ENCODE results near the gene PI16.

The PI16 gene, protein sequence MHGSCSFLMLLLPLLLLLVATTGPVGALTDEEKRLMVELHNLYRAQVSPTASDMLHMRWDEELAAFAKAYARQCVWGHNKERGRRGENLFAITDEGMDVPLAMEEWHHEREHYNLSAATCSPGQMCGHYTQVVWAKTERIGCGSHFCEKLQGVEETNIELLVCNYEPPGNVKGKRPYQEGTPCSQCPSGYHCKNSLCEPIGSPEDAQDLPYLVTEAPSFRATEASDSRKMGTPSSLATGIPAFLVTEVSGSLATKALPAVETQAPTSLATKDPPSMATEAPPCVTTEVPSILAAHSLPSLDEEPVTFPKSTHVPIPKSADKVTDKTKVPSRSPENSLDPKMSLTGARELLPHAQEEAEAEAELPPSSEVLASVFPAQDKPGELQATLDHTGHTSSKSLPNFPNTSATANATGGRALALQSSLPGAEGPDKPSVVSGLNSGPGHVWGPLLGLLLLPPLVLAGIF

GRCh38 chr6:36954262-36954931, at the start of gene PI16:
Gene PI16 (plus strand): TSS chr6:36954738. CDS start chr6:36954761, 23 bp downstream.
- Mint-ChIP-seq H3K27ac (peak within 1 kb of the TSS; percentile 29), H3K4me1 (peaks cover 30% of the 10 kb centered on the region), H3K4me3 (no peak within 1 kb of the TSS), H3K27me3 (peaks cover 2% of the 10 kb centered on the region), H3K36me3 (ENCODE audit: low read depth) (no peaks in the 10 kb centered on the region), H3K9me3 (no peaks in the 10 kb centered on the region)
- DNase-seq (no peak), ATAC-seq (peak; percentile 68)

DNA sequence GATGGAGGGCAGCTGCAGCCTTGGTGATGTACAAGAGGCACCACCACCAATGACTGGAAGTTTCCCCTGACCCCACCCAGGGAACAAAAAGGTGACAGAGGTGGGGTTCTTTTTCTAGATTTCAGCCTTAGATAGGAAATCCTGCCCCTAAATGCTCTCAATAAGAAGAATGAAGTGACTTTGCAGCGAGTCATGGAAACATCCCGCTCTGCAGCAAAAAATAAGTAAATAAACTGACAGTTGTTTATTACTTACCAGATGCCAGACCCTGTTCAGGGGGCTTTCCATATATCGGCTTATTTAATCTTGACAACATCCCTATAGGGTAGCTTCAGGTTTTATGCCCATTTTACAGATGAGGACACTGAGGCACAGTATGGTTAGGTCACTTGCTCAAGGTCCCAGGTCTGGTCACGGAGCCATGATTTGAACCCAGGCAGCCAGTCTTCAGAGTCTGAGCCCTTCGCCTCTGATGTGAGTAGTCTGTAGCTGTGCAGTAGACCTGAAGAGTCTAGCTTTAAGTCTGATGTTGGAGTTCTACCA, 49.6 kb upstream of the PI16 start:
- no peaks in the 10 kb centered on the region for H3K9me3 Mint-ChIP-seq
- no peaks in the 10 kb centered on the region for H3K27me3 Mint-ChIP-seq
- H3K36me3 Mint-ChIP-seq (ENCODE audit: low read depth), result peaks cover 34% of the 10 kb centered on the region
- H3K4me1 Mint-ChIP-seq, result no peaks in the 10 kb centered on the region
- ATAC-seq, result no peak
- H3K4me3 Mint-ChIP-seq, result no peak overlapping the region
- DNase-seq, result no peak
- no peak overlapping the region for H3K27ac Mint-ChIP-seq

GRCh38 chr6:36906539-36907325, 47.8 kb upstream of the PI16 start:
- no peak overlapping the region for H3K4me3 Mint-ChIP-seq
- no peak overlapping the region for H3K27ac Mint-ChIP-seq
- H3K4me1 Mint-ChIP-seq, result peaks cover 7% of the 10 kb centered on the region
- no peaks in the 10 kb centered on the region for H3K9me3 Mint-ChIP-seq
- peaks cover 36% of the 10 kb centered on the region for H3K36me3 Mint-ChIP-seq (ENCODE audit: low read depth)
- no peaks in the 10 kb centered on the region for H3K27me3 Mint-ChIP-seq
- no peak for ATAC-seq
- DNase-seq, result no peak

GRCh38 chr6:36907781-36908180, 46.8 kb upstream of the PI16 start:
- H3K4me3 Mint-ChIP-seq, result no peak overlapping the region
- peaks cover 18% of the 10 kb centered on the region for H3K4me1 Mint-ChIP-seq
- DNase-seq, result no peak
- no peaks in the 10 kb centered on the region for H3K9me3 Mint-ChIP-seq
- ATAC-seq, result no peak
- H3K27me3 Mint-ChIP-seq, result no peaks in the 10 kb centered on the region
- H3K27ac Mint-ChIP-seq, result no peak overlapping the region
- peaks cover 30% of the 10 kb centered on the region for H3K36me3 Mint-ChIP-seq (ENCODE audit: low read depth)

GRCh38 chr6:36908747-36909146, 45.8 kb upstream of the PI16 start:
- ATAC-seq (no peak), DNase-seq (no peak)
- Mint-ChIP-seq H3K27ac (no peak overlapping the region), H3K27me3 (no peaks in the 10 kb centered on the region), H3K4me1 (peaks cover 27% of the 10 kb centered on the region), H3K9me3 (no peaks in the 10 kb centered on the region), H3K36me3 (ENCODE audit: low read depth) (peaks cover 25% of the 10 kb centered on the region), H3K4me3 (no peak overlapping the region)

GRCh38 chr6:36912030-36912454, 42.5 kb upstream of the PI16 start:
- peaks cover 26% of the 10 kb centered on the region for H3K36me3 Mint-ChIP-seq (ENCODE audit: low read depth)
- H3K9me3 Mint-ChIP-seq, result no peaks in the 10 kb centered on the region
- peak; percentile 20 for DNase-seq

DNA sequence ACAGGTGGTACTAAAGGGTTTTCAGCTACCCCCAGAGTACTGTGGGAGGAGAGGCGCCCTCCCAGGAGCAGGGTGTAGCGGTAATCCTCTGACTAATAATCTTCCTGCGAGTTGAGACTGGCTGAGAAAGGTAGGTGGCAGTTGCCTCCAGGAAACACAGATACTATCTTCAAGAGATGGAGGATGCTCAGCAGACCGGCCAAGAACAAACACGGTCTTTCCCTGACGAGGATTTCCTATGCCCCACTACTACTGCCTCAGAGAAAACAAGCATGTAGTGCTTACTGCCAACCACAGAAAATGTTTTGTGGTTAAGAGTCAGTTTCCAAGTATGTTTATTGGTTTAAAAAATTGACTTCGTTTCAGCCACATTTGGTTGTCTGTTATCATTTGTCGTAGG, 42.0 kb upstream of the PI16 start:
- Mint-ChIP-seq H3K4me1 (peaks cover 45% of the 10 kb centered on the region), H3K9me3 (no peaks in the 10 kb centered on the region)

More at GRCh38 chr6:36912030-36912454, 42.5 kb upstream of the PI16 start:
- Mint-ChIP-seq H3K27ac (peak overlapping the region; percentile 89), H3K4me1 (peaks cover 45% of the 10 kb centered on the region), H3K4me3 (peak overlapping the region; percentile 49), H3K27me3 (no peaks in the 10 kb centered on the region)
- peak; percentile 44 for ATAC-seq

DNA sequence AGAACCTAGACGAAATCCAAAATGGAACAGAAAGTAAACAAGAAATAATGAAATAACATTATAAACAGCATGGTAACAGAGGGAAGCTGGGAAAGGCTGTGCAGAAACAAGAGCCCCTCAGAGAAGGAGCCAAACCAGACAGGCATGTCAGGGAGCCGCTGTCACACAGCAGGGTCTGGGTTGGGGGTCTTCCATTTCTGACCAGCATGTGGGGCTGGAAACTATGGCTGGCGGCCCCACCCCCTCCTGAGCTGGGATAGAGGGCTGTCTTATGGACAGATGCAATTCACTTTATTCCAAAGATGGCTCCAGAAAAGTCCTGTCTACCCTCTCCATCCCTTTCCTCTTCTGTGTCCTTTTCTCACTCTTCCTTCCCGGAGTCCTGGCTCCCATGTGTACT, 41.5 kb upstream of the PI16 start:
- ATAC-seq (no peak), DNase-seq (no peak)
- Mint-ChIP-seq H3K36me3 (ENCODE audit: low read depth) (peaks cover 25% of the 10 kb centered on the region), H3K9me3 (no peaks in the 10 kb centered on the region), H3K27ac (peak overlapping the region; percentile 89), H3K4me1 (peaks cover 45% of the 10 kb centered on the region), H3K4me3 (peak overlapping the region; percentile 49), H3K27me3 (no peaks in the 10 kb centered on the region)

More for the DNA sequence above, 42.0 kb upstream of the PI16 start:
- H3K36me3 Mint-ChIP-seq (ENCODE audit: low read depth), result peaks cover 25% of the 10 kb centered on the region
- ATAC-seq (peak; percentile 95), DNase-seq (peak; percentile 51)
- peak overlapping the region; percentile 89 for H3K27ac Mint-ChIP-seq
- peak overlapping the region; percentile 49 for H3K4me3 Mint-ChIP-seq
- H3K27me3 Mint-ChIP-seq, result no peaks in the 10 kb centered on the region

DNA sequence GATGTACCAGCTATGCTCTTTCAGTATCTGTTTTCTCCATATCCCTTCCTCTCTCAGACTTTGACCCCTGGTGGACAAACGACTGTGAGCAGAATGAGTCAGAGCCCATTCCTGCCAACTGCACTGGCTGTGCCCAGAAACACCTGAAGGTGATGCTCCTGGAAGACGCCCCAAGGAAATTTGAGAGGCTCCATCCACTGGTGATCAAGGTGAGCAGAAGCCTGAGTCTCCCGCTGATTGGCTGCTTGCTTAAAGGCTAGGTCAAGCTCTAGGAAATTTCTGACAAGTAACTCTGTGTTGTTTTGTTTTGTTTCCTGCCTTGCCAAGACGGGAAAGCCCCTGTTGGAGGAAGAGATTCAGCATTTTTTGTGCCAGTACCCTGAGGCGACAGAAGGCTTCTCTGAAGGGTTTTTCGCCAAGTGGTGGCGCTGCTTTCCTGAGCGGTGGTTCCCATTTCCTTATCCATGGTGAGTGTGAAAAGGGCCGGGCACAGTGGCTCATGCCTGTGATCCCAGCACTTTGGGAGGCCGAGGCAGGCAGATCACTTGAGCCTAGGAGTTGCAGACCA, 40.2 kb upstream of the PI16 start:
- H3K4me1 Mint-ChIP-seq, result peaks cover 45% of the 10 kb centered on the region
- DNase-seq (no peak), ATAC-seq (no peak)
- no peaks in the 10 kb centered on the region for H3K9me3 Mint-ChIP-seq
- peaks cover 25% of the 10 kb centered on the region for H3K36me3 Mint-ChIP-seq (ENCODE audit: low read depth)
- peak overlapping the region; percentile 31 for H3K27ac Mint-ChIP-seq
- H3K27me3 Mint-ChIP-seq, result no peaks in the 10 kb centered on the region
- H3K4me3 Mint-ChIP-seq, result peak overlapping the region; percentile 8

DNA sequence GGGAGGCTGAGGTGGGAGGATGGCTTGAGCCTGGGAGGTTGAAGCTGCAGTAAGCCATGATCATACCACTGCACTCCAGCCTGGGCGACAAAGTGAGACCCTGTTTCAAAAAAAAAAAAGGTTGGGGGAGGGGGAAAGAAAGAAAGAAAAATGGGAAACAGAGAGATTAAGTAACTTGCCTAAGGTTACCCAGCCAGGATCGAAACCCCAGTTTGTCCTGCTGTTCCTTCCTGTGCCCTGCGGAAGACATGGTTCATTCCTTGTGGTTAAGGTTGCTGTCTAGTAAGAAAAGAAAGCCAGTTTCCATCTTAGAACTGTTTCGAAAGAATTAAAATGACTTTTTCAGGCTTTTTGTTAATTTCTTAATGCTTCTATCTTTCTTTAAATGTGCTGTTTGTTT, 38.9 kb upstream of the PI16 start:
- no peak overlapping the region for H3K27ac Mint-ChIP-seq
- ATAC-seq, result no peak
- no peak overlapping the region for H3K4me3 Mint-ChIP-seq
- peaks cover 32% of the 10 kb centered on the region for H3K36me3 Mint-ChIP-seq (ENCODE audit: low read depth)
- no peaks in the 10 kb centered on the region for H3K9me3 Mint-ChIP-seq
- DNase-seq, result no peak
- peaks cover 45% of the 10 kb centered on the region for H3K4me1 Mint-ChIP-seq
- no peaks in the 10 kb centered on the region for H3K27me3 Mint-ChIP-seq

- Mint-ChIP-seq H3K9me3 (no peaks in the 10 kb centered on the region), H3K4me3 (no peak overlapping the region), H3K4me1 (peaks cover 41% of the 10 kb centered on the region), H3K27ac (no peak overlapping the region), H3K27me3 (no peaks in the 10 kb centered on the region), H3K36me3 (ENCODE audit: low read depth) (peaks cover 35% of the 10 kb centered on the region)
- ATAC-seq (no peak), DNase-seq (no peak)
Measured at GRCh38 chr6:36916126-36916525, 38.4 kb upstream of the PI16 start.

DNA sequence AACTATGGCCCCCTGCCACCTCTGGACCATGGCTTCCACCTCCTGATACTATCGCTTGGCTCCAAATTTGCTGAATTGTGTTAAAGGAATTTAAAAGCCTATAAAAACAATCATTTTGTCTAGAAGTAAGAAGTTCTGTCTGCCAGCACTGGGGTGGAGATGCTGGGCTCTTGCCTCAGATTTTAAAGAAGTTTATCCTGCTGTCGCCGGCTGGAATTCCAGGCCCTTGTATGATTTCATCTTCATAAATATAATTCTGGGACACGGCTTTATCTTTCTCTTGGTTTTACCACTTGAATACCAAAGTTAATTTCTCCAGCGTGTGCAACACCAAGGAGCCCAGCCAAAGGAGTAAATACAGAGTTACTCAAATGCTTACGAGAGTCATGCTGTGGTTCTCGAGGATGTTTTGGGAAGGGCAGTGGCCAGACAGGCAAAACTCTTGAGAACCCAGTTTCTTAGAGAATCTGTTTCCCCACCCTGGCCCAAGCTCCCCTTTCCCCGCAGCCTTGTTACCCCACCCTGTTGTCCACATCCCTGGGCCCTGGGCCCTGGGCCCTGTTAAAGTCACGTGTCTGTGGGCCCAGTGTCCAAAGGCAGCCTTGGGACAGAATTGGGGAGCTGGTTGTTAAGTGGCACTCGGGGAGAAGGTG, 36.9 kb upstream of the PI16 start:
- H3K36me3 Mint-ChIP-seq (ENCODE audit: low read depth), result peaks cover 32% of the 10 kb centered on the region
- ATAC-seq (no peak), DNase-seq (no peak)

DNA sequence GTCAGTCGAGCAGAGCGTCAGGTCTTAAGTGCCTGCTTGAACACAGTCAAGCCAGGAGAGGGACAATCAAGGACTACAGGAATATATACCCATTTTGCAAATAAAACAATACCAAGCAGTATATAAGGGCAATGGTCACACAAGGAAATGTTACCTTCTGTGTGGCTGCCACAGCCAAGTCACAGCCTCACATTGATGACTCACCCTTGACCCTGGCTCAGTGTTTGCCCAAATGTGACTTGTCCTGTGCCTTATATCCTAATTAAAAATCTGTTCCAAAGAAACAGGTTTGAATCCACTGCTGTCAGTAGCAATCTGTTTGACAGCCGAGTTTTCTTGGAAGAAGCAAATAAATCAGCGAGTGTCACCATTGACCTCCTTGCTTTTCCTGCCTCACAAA, 34.5 kb upstream of the PI16 start:
- Mint-ChIP-seq H3K27ac (no peak overlapping the region), H3K36me3 (ENCODE audit: low read depth) (peaks cover 31% of the 10 kb centered on the region), H3K4me3 (no peak overlapping the region), H3K27me3 (no peaks in the 10 kb centered on the region), H3K9me3 (no peaks in the 10 kb centered on the region), H3K4me1 (peaks cover 8% of the 10 kb centered on the region)
- DNase-seq (no peak), ATAC-seq (no peak)

More for the DNA sequence above, 36.9 kb upstream of the PI16 start:
- Mint-ChIP-seq H3K4me1 (peaks cover 28% of the 10 kb centered on the region), H3K4me3 (no peak overlapping the region), H3K9me3 (no peaks in the 10 kb centered on the region), H3K27ac (no peak overlapping the region), H3K27me3 (no peaks in the 10 kb centered on the region)

All from activated naive CD8-positive, alpha-beta T cell treated with anti-CD3 and anti-CD28 coated beads, Interleukin-2, amount 50 U/mL, for 24 hours (primary cell).